GM23338 (cell line): ENCODE data around the gene NDOR1. TPM values are rescaled to one million over a fixed set of nuclear protein-coding genes. Genes with fewer than 3 reads are reported as not detected.

Source experiments
- ATAC-seq: fragments of 200-7000 bp; cut with Tn5 transposase; 3 replicates; pipeline ENCODE4 v1.9.1; 2020
- DNase-seq: peaks from one replicate; pipeline ENCODE4 v3.0.0-alpha.2; 2015; ENCODE audit warnings: low spot score
- H2AFZ ChIP-seq: fragments of 200-600 bp; sonication (generic); 2 replicates; pipeline ENCODE4 v1.8.0; 2016; ENCODE audit warnings: antibody characterized with exemption, mild to moderate bottlenecking, moderate library complexity
- H3F3A ChIP-seq: fragments of 200-600 bp; sonication (generic); replicated peaks from 2 replicates; pipeline ENCODE4 v1.8.0; 2017; ENCODE audit warnings: antibody characterized with exemption, mixed run types, low read depth
- H3K27ac ChIP-seq: fragments of 200-600 bp; sonication (generic); 2 replicates; pipeline ENCODE4 v1.6.1; 2016; ENCODE audit warnings: low read depth
- H3K27me3 ChIP-seq: fragments of 200-600 bp; sonication (generic); 2 replicates; pipeline ENCODE4 v1.8.0; 2016; ENCODE audit warnings: mild to moderate bottlenecking, mixed run types, moderate library complexity; ENCODE audit not compliant: insufficient read depth
- H3K36me3 ChIP-seq: fragments of 200-600 bp; sonication (generic); 2 replicates; pipeline ENCODE4 v1.8.0; 2016; ENCODE audit warnings: mild to moderate bottlenecking; ENCODE audit not compliant: insufficient read depth
- H3K4me1 ChIP-seq: fragments of 200-600 bp; sonication (generic); 2 replicates; pipeline ENCODE4 v1.8.0; 2016; ENCODE audit warnings: mild to moderate bottlenecking, moderate library complexity; ENCODE audit not compliant: insufficient read depth
- H3K4me2 ChIP-seq: fragments of 200-600 bp; sonication (generic); 2 replicates; pipeline ENCODE4 v1.7.1; 2017; ENCODE audit warnings: mixed run types
- H3K4me3 ChIP-seq: fragments of 200-600 bp; sonication (generic); 2 replicates; pipeline ENCODE4 v1.6.1; 2016; ENCODE audit warnings: mixed run types
- H3K79me2 ChIP-seq: fragments of 200-600 bp; sonication (generic); replicated peaks from 2 replicates; pipeline ENCODE4 v1.8.0; 2017; ENCODE audit warnings: mild to moderate bottlenecking; ENCODE audit not compliant: insufficient read depth
- H3K9me2 ChIP-seq: fragments of 200-600 bp; sonication (generic); 2 replicates; pipeline ENCODE4 v1.8.0; 2017; ENCODE audit not compliant: insufficient read depth
- H4K20me1 ChIP-seq: fragments of 200-600 bp; sonication (generic); replicated peaks from 2 replicates; pipeline ENCODE4 v1.8.0; 2017; ENCODE audit warnings: mild to moderate bottlenecking; ENCODE audit not compliant: insufficient read depth
- H3K27ac Mint-ChIP-seq: 2 replicates; pipeline ENCODE4 v1.8.0; 2020; ENCODE audit warnings: inconsistent platforms, mild to moderate bottlenecking, moderate library complexity, mixed read lengths
- H3K27me3 Mint-ChIP-seq: 3 replicates; pipeline ENCODE4 v1.8.0; 2022; ENCODE audit warnings: low read depth, mild to moderate bottlenecking, moderate library complexity, mixed read lengths, inconsistent platforms; ENCODE audit not compliant: insufficient read depth, poor library complexity
- H3K36me3 Mint-ChIP-seq: 3 replicates; pipeline ENCODE4 v1.8.0; 2021; ENCODE audit warnings: low read depth, mild to moderate bottlenecking, inconsistent platforms, moderate library complexity, mixed read lengths
- H3K4me1 Mint-ChIP-seq: 3 replicates; pipeline ENCODE4 v1.8.0; 2020; ENCODE audit warnings: mild to moderate bottlenecking, inconsistent platforms, mixed read lengths
- H3K4me3 Mint-ChIP-seq: 3 replicates; pipeline ENCODE4 v1.8.0; 2021; ENCODE audit warnings: moderate library complexity, mild to moderate bottlenecking, inconsistent platforms, mixed read lengths
- H3K9me3 Mint-ChIP-seq: 3 replicates; pipeline ENCODE4 v1.8.0; 2020; ENCODE audit warnings: moderate library complexity, mild to moderate bottlenecking, inconsistent platforms, mixed read lengths
- CTCF ChIP-seq, 2 experiments: fragments of 200-600 bp in 1 of 2; sonication (generic) in 1 of 2; conservative IDR thresholded peaks; 2 replicates each; pipeline versions ENCODE4 v1.5.1 to v1.6.1; 2016 to 2017; ENCODE audit warnings: antibody characterized with exemption in 2 of 2, low read depth in 2 of 2, mild to moderate bottlenecking in 2 of 2, moderate library complexity in 1 of 2
- POLR2AphosphoS5 ChIP-seq: IDR thresholded peaks from 2 replicates; pipeline ENCODE4 v1.6.1; 2016; ENCODE audit warnings: antibody characterized with exemption, low read depth
- REST ChIP-seq: IDR thresholded peaks from one replicate; pipeline ENCODE4 v1.6.1; 2018; ENCODE audit warnings: antibody characterized with exemption; ENCODE audit not compliant: unreplicated experiment
- STAT1 ChIP-seq: IDR thresholded peaks from one replicate; pipeline ENCODE4 v1.6.1; 2016; ENCODE audit warnings: antibody characterized with exemption; ENCODE audit not compliant: unreplicated experiment
- ZNF114 ChIP-seq: fragments of 250-450 bp; sonication (Bioruptor Pico); IDR thresholded peaks from 2 replicates; pipeline ENCODE4 v1.5.0; 2020; ENCODE audit warnings: mild to moderate bottlenecking, moderate library complexity
- polyA plus RNA-seq: library from polyadenylated mRNA; unstranded; fragments of >200 nt; fragmentation: Nextera tagmentation; extraction: Ambion mirVana; gene quantifications from 2 replicates; pipeline ENCODE4 v1.2.1, GENCODE V29; 2016
- total RNA-seq: library from RNA; depleted of rRNA; stranded (reverse); fragments of >200 nt; shearing (Covaris generic); gene quantifications from 2 replicates; pipeline ENCODE4 v1.2.3, GENCODE V29; 2014

Gene NDOR1
- total and polyA plus RNA-seq, 2 experiments from 2014 or later, result 19.4 to 38.1 TPM

- DNase-seq (peak; percentile 66), ATAC-seq (peak; percentile 17)
- peaks cover 3% of the 10 kb centered on the region; the same call in 1 of the 3 replicates for H3K36me3 Mint-ChIP-seq
These were observed 30.1 kb downstream of the NDOR1 start for GRCh38 chr9:137235424-137236237.

DNA sequence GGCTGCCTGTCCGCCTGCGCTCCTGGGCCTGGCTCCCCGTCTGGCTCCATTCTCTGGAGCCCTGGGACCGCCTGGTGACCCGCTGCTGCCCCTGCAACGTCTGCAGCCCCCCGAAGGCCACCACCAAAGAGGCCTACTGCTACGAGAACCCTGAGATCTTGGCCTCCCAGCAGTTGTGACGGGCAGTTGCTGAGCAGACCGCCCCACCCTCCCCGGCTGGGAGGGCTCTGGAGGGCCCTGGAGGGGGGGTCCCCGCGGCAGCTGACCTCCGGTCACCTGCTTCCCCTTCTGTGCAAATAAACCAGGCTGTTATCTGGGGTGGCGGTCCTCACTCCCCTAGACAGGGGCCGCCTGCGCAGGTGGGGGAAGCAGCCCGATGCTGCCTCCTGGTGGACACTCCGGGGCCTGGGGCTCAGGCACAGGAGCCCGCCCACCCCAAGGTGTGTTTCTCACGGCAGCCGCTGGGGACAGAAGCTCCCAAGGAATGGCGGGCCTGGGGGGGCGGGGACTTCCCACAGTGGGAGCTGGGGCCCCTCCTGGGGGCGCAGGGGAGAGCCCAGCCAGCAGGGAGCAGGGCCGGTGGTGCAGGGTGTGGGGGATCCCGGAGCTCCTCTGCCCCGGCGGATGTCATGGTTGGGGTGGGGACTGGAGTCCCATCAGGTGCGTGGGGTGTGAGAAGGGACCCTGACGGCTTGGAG lies 30.9 kb downstream of the NDOR1 start:
- peak; percentile 94 for DNase-seq
- H3K36me3 Mint-ChIP-seq, result peaks cover 7% of the 10 kb centered on the region
- TF ChIP-seq CTCF (conservative IDR thresholded peaks at IDR 0.05; ENCODE audit: low read depth in 2 of 2) (peak; percentile 91 to 95), REST (no peak), ZNF114 (CRISPR knock-in tag) (no peak), STAT1 (no peak)

More at GRCh38 chr9:137235424-137236237, 30.1 kb downstream of the NDOR1 start:
- no peak overlapping the region for H3K4me3 Mint-ChIP-seq
- H3K4me1 Mint-ChIP-seq, result peaks cover 18% of the 10 kb centered on the region
- peaks cover 15% of the 10 kb centered on the region for H3K79me2 ChIP-seq
- peaks cover 13% of the 10 kb centered on the region; the same call in 1 of the 2 replicates for H3K4me1 ChIP-seq
- H3K27ac ChIP-seq, result no peak overlapping the region
- TF ChIP-seq POLR2AphosphoS5 (no peak; the same call in 1 of the 2 replicates), CTCF (conservative IDR thresholded peaks at IDR 0.05; ENCODE audit: low read depth in 2 of 2) (peak; percentile 22 to 43; a peak in 3 of 4 replicates)
- H3F3A ChIP-seq, result 0 out of 2 replicates have a peak, but pooled peaks cover 3% of the 10 kb centered on the region
- H3K36me3 ChIP-seq, result no peaks in the 10 kb centered on the region
- no peaks in the 10 kb centered on the region for H3K9me2 ChIP-seq
- H3K9me3 Mint-ChIP-seq, result no peaks in the 10 kb centered on the region
- H3K27ac Mint-ChIP-seq, result no peak overlapping the region
- H4K20me1 ChIP-seq, result no peaks in the 10 kb centered on the region; the same call in 1 of the 2 replicates
- H3K27me3 ChIP-seq, result no peaks in the 10 kb centered on the region
- no peak overlapping the region; the same call in 1 of the 2 replicates for H3K4me2 ChIP-seq
- H3K27me3 Mint-ChIP-seq, result peaks cover 10% of the 10 kb centered on the region
- no peak overlapping the region for H2AFZ ChIP-seq
- H3K4me3 ChIP-seq, result no peak overlapping the region; the same call in 1 of the 2 replicates

More for the DNA sequence above, 30.9 kb downstream of the NDOR1 start:
- H4K20me1 ChIP-seq, result no peaks in the 10 kb centered on the region; the same call in 1 of the 2 replicates
- Mint-ChIP-seq H3K4me1 (peaks cover 18% of the 10 kb centered on the region), H3K27me3 (peaks cover 10% of the 10 kb centered on the region), H3K9me3 (no peaks in the 10 kb centered on the region), H3K4me3 (no peak overlapping the region), H3K27ac (no peak overlapping the region)
- H3K9me2 ChIP-seq, result no peaks in the 10 kb centered on the region
- H3K4me1 ChIP-seq, result peaks cover 13% of the 10 kb centered on the region; the same call in 1 of the 2 replicates
- H3K27me3 ChIP-seq, result no peaks in the 10 kb centered on the region
- H3K36me3 ChIP-seq, result no peaks in the 10 kb centered on the region
- ATAC-seq, result peak; percentile 57
- no peak overlapping the region for H2AFZ ChIP-seq
- no peak overlapping the region for H3K27ac ChIP-seq
- H3K4me3 ChIP-seq, result peak overlapping the region; percentile 35; the same call in 1 of the 2 replicates
- 0 out of 2 replicates have a peak, but pooled peaks cover 3% of the 10 kb centered on the region for H3F3A ChIP-seq
- H3K79me2 ChIP-seq, result peaks cover 15% of the 10 kb centered on the region
- peak overlapping the region; percentile 68 for H3K4me2 ChIP-seq
